Transverse colon (tissue), 3 donors: Measurements from ENCODE around the gene CDKN1B.

Experiments
- EP300 ChIP-seq: sonication (generic); formaldehyde crosslinking; IDR thresholded peaks from one replicate; pipeline ENCODE4 v1.6.1; 2017; ENCODE audit warnings: antibody characterized with exemption, low read depth
- TF ChIP-seq, protein P1 (sequence below), 5 experiments: fragments of 200-600 bp in 3 of 5; fragments of 450-650 bp in 2 of 5; sonication (generic) in 3 of 5; IDR thresholded peaks; 1 replicate in 2 of 5; 2 replicates in 3 of 5; pipeline ENCODE4 v1.5.1; 2016 to 2017; ENCODE audit warnings: antibody characterized with exemption in 5 of 5, inconsistent platforms in 3 of 5, mild to moderate bottlenecking in 2 of 5, moderate library complexity in 1 of 5

DNA sequence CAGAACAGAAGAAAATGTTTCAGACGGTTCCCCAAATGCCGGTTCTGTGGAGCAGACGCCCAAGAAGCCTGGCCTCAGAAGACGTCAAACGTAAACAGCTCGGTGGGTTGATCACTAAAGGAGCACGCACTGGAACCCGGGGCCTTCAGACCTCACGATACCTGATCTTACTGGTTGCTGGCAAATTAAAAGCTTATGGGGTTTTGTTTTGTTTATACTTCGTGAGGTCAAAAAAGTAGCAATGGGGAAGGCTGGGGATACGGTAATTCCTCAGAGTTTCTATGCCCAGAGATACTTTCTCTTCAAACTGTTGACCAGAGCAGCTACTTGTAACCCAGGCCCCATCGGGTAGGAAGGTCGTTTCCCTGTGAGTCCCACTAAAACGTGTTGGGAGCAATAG lies 1.7 kb downstream of the CDKN1B start:
- TF ChIP-seq, protein P1, sequence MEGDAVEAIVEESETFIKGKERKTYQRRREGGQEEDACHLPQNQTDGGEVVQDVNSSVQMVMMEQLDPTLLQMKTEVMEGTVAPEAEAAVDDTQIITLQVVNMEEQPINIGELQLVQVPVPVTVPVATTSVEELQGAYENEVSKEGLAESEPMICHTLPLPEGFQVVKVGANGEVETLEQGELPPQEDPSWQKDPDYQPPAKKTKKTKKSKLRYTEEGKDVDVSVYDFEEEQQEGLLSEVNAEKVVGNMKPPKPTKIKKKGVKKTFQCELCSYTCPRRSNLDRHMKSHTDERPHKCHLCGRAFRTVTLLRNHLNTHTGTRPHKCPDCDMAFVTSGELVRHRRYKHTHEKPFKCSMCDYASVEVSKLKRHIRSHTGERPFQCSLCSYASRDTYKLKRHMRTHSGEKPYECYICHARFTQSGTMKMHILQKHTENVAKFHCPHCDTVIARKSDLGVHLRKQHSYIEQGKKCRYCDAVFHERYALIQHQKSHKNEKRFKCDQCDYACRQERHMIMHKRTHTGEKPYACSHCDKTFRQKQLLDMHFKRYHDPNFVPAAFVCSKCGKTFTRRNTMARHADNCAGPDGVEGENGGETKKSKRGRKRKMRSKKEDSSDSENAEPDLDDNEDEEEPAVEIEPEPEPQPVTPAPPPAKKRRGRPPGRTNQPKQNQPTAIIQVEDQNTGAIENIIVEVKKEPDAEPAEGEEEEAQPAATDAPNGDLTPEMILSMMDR (IDR thresholded peaks at IDR 0.05) = no peak
- no peak for TF ChIP-seq EP300
